HG02938 (cell line): ENCODE data around the gene UFD1.

Experiments
- ATAC-seq: cut with Tn5 transposase; IDR thresholded peaks from one replicate; pipeline ENCODE4 v1.9.1; 2021; ENCODE audit warnings: mild to moderate bottlenecking, moderate library complexity; ENCODE audit not compliant: unreplicated experiment

Gene UFD1

DNA sequence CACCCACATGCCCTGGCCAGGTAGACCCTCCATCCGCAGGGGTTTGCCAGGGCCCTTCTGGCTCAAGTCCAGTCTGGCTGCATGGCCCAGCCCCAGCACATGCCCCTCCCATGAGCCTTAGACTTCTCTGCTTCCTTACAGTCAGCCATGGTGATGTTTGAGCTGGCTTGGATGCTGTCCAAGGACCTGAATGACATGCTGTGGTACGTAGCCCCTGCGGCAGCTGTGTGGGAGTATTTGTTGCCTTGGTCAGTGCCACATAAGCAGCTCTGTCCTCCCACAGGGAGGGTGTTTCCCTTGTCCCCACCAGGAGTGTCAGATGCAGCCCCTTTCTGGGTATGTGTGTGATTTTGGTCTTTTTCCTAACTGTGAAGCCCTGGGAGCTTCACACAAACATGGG lies 18.3 kb upstream of the UFD1 start:
- ATAC-seq, result no peak

- ATAC-seq, result no peak
Observed at GRCh38 chr22:19496324-19496630, 17.3 kb upstream of the UFD1 start.

- ATAC-seq, result no peak
Observed at GRCh38 chr22:19495562-19496323, 16.8 kb upstream of the UFD1 start.

GRCh38 chr22:19494676-19495173 lies 15.7 kb upstream of the UFD1 start:
- ATAC-seq, result no peak

DNA sequence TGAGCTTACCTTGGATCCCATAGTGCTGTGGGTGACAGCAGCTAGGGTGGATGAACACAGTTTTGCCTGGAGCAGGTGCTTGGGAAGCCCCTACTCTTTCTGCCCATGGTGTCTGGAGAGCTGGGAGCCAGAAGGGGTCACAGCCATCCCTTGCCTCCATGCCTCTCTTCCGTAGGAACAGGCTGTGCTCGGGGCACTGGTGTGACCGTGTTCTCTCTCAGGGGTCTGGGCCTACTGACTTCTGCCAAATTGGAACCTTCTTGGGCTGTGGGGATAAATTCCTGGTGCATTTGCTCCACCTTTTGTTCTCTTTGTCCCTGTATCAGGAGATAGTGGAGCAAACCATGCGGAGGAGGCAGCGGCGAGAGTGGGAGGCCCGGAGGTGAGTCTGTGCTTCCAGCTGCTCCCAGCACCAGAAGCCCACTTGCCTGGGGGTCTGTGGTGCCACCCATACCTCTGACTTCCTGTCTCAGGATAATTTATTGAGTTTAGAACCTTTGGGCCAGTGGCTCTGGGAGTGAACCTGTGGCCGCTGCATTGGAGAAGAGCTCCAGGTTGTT lies 15.1 kb upstream of the UFD1 start:
- ATAC-seq, result no peak

- ATAC-seq, result no peak
Observed at GRCh38 chr22:19492504-19493174, 13.6 kb upstream of the UFD1 start.

DNA sequence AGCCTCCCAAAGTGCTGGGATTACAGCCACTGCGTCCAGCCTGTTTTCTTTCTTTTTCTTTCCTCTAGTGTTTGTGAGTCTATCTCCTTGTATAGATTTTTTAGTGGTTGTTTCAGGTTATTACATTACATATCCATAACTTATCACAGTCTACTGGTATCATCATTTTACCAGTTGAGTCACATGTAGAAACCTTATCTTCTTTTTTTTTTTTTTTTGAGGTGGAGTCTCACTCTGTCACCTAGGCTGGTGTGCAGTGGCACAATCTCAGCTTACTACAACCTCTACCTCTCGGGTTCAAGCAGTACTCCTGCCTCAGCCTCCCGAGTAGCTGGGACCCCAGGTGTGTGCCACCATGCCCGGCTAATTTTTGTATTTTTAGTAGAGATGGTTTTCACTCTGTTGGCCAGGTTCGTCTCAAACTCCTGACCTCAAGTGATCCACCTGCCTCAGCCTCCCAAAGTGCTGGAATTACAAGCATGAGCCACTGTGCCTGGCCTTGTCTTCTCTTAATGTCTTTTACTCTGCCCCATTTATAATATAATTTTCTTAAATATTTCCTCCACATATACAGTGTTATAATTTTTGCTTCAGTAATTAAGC lies 11.7 kb upstream of the UFD1 start:
- no peak for ATAC-seq

DNA sequence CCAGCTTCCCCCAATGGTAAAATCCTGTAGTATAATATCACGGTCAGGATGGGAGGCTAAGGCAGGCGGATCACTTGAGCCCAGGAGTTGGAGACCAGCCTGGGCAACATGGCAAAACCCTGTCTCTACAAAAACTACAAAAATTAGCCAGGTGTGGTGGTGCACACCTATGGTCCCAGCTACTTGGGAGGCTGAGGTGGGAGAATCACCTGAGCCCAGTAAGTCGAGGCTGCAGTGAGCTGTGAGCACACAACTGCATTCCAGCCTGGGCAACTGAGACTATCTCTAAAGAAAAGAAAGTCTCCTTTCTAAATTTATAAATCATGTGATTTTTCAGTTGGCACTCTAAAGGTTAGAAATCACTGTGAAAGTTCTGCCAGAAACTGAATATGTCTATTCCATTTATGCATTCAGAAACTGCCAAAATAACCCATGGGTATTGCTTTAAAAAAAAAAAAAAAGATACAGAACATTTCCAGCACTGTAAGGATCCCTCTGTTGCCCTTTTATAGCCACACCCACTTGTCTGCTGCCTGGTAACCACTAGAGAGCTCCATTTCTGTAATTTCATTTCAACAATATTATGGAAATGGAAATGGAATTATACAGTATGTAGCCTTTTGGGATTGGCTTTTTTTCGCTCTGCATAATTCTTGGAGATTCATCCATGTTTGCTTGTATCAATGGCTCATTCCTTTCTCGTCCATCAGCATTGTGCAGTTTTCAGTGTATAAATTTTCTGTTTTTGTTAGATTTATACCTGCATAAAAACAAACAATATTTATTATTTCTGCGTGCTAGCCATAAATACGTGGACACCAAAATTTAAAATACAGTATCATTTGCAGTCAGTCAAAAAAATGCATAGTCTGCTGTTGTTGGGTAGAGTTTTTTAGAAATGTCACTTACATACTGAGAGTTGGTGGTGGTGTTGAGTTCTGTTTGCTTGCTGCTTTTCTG lies 10.2 kb upstream of the UFD1 start:
- ATAC-seq, result no peak

GRCh38 chr22:19488285-19488684 lies 9.3 kb upstream of the UFD1 start:
- no peak for ATAC-seq

DNA sequence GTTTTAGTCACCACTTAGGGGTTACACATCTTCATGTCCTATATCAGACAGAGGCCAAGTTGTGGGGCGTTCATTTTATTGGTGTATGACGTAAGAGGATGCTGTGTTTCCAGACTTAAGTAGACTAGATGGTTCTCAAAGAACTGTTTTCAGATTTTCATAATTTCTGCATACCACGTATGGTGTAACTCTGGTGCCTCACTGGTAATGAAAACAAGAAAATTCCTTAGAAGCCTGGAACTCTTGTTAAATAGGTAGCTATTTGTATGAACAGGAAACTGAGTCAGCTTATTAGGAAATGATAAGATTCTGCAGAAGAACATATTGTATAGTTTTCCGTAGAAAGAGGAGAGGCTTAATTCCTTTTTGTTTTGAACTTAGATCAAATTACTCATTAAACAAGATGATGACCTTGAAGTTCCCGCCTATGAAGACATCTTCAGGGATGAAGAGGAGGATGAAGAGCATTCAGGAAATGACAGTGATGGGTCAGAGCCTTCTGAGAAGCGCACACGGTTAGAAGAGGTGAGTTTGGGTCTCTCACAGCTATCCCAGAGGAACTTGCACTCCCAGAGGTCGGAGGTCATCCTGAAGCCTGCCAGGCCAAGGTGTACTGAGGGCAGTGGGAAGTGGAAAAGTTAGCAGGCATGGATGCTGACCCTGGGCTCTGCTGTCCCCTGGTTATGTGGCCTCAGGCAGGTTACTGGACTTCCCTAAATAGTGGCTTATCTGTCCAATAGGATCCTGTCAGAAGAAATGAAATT lies 4.7 kb upstream of the UFD1 start:
- ATAC-seq, result no peak

DNA sequence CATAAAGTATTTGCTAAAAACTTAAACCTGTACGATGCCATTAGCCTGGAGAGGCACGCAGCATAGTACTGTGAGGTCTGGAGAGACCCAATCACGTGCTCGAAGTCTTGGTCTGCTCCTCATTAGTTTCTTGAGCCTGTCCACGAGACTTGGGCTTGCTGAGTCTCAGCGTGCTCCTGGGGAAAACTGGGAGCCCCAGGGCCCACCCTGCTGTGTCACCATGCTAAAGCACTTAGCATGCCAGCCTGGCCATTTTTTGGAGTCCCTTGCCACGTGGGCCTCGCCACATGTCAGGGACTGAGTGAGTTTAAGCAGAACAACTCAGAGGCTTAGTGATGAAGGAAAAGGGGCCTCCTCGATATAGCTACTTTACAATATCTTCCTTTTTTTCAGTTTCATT lies 3.3 kb upstream of the UFD1 start:
- no peak for ATAC-seq

GRCh38 chr22:19480789-19481188 lies 1.8 kb upstream of the UFD1 start:
- ATAC-seq, result no peak

DNA sequence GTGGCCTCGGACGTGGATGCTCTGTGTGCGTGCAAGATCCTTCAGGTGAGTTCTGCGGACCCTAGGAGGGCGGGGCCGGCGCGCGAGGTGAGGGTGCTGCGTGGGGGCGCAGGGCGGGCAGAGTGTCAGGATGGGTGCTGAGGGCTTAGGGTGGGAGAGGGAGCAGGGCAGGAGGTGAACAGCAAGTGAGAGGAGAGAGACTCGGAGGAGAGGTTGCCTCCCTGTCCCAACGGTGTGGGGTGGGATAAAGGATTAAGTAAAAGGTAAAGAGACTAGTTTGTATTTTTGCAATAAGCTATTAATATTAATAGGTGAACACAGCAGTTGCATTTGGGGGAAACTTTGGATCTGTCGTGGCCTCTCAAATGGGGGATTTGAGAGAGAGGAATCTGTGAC lies 1.2 kb upstream of the UFD1 start:
- no peak for ATAC-seq

- ATAC-seq, result peak; percentile 89
Observed at GRCh38 chr22:19479355-19480172, 571 bp upstream of the UFD1 start, which contains the start of gene CDC45. Gene CDC45, plus strand, starts transcription at chr22:19479920. Its CDS starts 49 bp downstream, at chr22:19479969.

DNA sequence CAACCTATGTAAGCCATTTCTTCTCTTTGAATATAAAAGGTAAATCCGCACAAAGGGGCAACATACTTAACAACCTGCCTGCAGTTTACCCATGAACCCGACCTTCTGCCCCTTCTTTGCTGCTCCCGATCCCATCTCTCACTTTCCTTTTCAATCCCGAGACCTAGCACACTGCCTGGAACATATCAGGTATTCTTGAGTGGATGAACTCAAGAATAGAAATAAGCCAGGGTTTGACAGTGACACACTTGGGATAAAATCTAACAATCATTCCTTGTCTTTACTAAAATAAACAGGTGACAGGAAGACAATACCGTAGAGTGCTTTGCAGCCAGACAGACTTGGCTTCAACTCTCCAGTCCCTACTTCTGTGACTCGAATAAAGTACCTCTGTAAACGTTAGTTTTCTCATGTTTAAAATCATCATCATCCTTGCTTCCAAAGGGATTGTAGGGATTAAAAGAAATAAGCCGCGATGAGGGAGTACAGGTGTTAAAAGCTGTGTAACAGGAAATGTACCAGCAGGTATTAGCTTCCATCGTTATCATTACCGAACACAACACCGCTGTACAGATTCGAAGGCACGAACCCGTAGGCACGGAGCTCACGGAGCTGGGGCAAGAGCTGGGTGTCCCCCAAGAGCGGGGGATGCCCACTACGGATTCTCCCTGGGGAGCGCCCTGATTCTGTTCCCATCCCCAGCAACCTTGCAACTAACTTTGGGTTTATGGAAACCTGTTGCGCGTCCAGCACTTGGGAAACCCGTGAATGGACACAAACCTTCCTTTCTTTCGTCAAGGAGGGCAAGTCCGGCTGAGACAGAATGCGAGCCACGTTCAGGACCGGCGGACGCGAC lies 720 bp downstream of the UFD1 start:
- no peak for ATAC-seq

- no peak for ATAC-seq
Observed at GRCh38 chr22:19477321-19478044, 1.5 kb downstream of the UFD1 start.

DNA sequence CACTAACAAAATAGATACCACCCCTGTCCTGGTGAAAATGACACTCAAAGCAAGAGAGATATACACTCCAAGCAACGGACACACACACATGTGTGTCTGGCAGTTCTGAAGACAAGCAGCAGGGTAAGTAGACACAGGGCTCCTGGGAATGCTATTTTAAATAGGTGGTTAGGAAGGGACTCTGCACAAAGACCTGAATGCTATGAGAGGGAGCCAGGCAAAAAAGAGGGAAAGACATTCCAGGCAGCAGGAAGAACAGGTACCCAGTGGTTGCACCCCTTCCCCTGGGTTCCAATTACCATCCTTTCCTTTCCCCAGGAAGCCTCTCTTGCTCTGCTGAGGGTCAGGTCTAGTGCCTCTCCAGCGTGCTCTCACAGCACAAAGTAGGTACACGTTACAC lies 3.0 kb downstream of the UFD1 start:
- ATAC-seq, result no peak
